Urinary bladder (tissue), 4 donors: ENCODE data around the gene TOX2. TPM values are rescaled to one million over a fixed set of nuclear protein-coding genes. Genes with fewer than 3 reads are reported as not detected.

Source experiments
- DNase-seq: peaks from one replicate; pipeline ENCODE4 v3.0.0-alpha.2; 2015; ENCODE audit errors: extremely low spot score
- H3K27ac ChIP-seq: one replicate; pipeline ENCODE4 v1.5.1; 2013; ENCODE audit warnings: low read depth, mild to moderate bottlenecking, moderate library complexity
- H3K36me3 ChIP-seq: one replicate; pipeline ENCODE4 v1.6.1; 2013; ENCODE audit warnings: mild to moderate bottlenecking, moderate library complexity; ENCODE audit not compliant: insufficient read depth
- H3K4me1 ChIP-seq: one replicate; pipeline ENCODE4 v1.6.1; 2013; ENCODE audit warnings: mild to moderate bottlenecking, moderate library complexity; ENCODE audit not compliant: insufficient read depth
- H3K4me3 ChIP-seq: one replicate; pipeline ENCODE4 v1.5.1; 2013; ENCODE audit warnings: low read depth, low read length
- WGBS: extraction: QIAGEN DNeasy Blood & Tissue Kit; methylation state at CpG from one replicate; pipeline ENCODE4 v1.1.7; 2013; 5-methylcytosine and 5-hydroxymethylcytosine counted together
- polyA plus RNA-seq: library from polyadenylated mRNA; stranded (reverse); fragments of 200-250 nt; gene quantifications from one replicate; pipeline ENCODE4 v1.2.3, GENCODE V29; 2013
- total RNA-seq: library from RNA; depleted of rRNA; stranded (reverse); fragments of >200 nt; gene quantifications from one replicate; pipeline ENCODE4 v1.2.3, GENCODE V29; 2014
- donor health status: healthy with polysubstance abuse.
- donor health status: healthy.

Gene TOX2
- total and polyA plus RNA-seq, 2 donors: 1.6 to 38.0 TPM

DNA sequence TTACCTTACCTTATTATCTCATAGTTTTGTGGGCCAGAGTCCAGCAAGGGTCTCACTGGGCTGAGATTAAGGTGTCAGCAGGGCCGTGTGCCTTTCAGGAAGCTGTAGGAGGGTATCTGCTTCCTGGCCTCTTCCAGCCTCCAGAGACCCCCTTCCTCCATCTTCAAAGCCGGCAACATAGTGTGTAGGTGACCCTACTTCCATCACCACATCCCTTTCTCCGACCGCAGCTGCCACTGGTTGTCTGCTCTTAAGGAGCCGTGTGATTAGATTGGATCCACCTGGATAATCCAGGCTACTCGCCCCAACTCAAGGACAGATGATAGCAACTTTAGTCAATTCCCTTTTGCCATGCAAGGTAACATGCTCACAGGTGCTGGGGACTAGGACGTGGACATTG is 181.2 kb downstream of the TOX2 start:
- H3K4me3 ChIP-seq: no peak overlapping the region
- no peak overlapping the region for H3K27ac ChIP-seq
- 69% methylated on average over 7 of the region's 7 CpGs for WGBS
- H3K36me3 ChIP-seq: no peaks in the 10 kb centered on the region
- DNase-seq: no peak
- H3K4me1 ChIP-seq: no peaks in the 10 kb centered on the region

DNA sequence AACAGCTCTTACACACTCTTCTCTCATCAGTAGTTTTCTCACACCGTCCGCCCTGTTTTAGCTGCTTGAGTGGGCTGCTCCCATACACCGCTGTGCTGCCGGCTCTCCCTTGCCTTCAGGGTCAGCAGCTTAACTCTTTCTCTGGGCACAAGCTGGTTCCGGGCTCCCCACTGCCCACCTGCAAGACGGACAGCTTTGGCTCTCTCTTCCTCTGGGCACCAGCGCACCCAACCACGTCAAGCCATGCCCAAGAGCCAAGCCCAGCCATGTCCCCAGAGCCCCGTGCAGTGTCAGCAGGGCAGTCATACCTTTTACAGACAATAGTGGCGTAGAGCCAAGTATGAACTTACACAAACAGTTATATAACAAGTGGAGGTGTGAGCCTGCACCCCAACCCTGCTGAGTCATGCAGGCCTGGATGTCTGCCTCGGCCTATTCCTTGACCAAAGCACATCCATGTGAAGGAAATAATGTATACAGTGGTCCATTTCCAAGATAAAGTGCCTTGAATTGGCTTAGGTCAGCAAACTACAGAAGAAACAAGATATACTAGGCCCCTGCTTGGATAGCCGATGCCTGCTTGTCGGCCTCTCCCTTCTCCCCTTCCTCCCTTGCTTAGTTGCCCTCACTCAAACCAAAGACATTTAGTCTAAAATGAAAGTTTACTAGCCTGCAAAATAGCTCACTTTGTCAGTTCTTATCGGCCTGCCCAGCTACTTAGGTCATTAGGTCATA is 183.0 kb downstream of the TOX2 start:
- Histone ChIP-seq H3K4me3 (no peak overlapping the region), H3K36me3 (no peaks in the 10 kb centered on the region), H3K4me1 (no peaks in the 10 kb centered on the region), H3K27ac (no peak overlapping the region)
- no peak for DNase-seq
- WGBS: 56% methylated on average over 14 of the region's 14 CpGs

DNA sequence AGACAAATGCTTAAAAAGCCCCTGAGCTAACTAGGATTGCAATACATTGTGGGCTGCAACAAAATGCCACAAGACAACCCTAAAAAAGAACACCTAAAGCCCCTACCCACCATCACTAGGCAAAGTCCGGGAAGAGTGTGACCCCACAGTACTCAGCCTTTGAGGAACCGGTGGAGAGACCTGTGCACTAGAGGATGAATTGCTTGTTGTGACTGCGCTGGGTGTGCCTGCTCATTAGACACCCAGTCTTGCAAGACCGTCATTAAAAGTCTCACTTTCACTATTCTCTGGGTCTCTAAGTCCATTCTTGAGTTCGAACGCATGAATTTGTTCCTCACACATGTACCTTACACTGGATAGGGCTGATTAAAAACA is 183.6 kb downstream of the TOX2 start:
- Histone ChIP-seq H3K4me3 (no peak overlapping the region), H3K36me3 (no peaks in the 10 kb centered on the region), H3K4me1 (no peaks in the 10 kb centered on the region), H3K27ac (no peak overlapping the region)
- DNase-seq: no peak
- 83% methylated on average over 6 of the region's 6 CpGs for WGBS

DNA sequence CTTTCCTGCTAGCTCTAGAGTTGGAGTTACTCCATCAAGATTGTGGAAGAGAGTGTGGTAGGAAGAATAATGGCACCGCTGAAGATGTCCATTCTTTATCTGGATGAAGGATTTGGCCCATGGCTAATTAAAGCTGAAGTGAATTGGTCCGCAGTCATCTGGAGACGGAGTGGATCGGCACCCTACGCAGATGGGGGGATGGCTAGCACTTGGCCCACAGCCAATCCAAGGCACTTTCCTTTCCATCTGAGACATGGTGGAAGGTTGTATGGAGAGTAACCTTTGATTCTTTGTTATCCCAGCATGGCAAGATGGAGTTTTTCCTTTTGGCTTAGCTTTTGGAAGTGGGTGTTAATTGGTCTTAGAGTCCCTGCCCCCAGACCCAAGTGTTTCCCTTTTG is 184.0 kb downstream of the TOX2 start:
- H3K4me3 ChIP-seq: no peak overlapping the region
- WGBS: 97% methylated on average over 5 of the region's 5 CpGs
- no peaks in the 10 kb centered on the region for H3K4me1 ChIP-seq
- H3K36me3 ChIP-seq: no peaks in the 10 kb centered on the region
- DNase-seq: no peak
- H3K27ac ChIP-seq: no peak overlapping the region

DNA sequence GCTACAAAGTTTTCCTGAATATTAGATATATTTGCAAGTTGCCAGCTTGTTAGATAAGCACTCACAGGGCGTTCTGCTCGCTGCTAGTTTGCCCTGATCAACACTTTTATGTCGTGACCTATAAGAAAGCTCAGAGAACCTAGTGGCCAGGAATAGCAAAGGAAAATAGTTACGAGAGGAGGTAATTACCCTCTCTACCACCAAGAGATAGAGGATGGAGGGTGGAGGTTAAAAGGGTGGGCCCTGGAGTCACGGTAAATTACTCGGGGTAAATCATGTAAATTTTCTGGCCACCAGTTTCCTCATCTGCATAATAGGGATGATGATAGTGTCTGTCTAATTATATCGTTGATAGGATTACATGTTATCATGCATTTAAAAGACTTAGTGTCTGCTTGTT is 185.2 kb downstream of the TOX2 start:
- Histone ChIP-seq H3K27ac (no peak overlapping the region), H3K36me3 (no peaks in the 10 kb centered on the region), H3K4me1 (no peaks in the 10 kb centered on the region), H3K4me3 (no peak overlapping the region)
- 49% methylated on average over 7 of the region's 7 CpGs for WGBS
- DNase-seq: no peak

DNA sequence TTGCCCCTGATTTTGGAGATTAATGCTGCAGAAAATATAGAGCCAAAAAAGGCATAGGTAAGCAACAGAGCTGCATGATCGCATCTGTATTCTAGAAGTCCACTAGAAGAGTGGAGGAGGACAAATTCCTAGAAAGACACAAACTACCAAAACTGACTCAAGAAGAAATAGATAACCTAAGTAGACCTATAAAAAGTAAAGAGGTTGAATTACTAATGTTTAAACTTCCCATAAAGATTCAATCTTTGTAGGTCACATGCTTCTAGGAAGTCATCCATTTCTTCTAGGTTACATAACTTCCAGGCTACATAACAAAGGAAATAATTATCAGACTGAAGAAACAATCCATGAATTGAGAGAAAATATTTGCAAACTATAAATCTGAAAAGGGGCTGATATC is 187.9 kb downstream of the TOX2 start:
- no peak overlapping the region for H3K27ac ChIP-seq
- 93% methylated on average over 1 of the region's 1 CpG for WGBS
- DNase-seq: no peak
- H3K4me3 ChIP-seq: no peak overlapping the region
- H3K36me3 ChIP-seq: no peaks in the 10 kb centered on the region
- H3K4me1 ChIP-seq: no peaks in the 10 kb centered on the region

DNA sequence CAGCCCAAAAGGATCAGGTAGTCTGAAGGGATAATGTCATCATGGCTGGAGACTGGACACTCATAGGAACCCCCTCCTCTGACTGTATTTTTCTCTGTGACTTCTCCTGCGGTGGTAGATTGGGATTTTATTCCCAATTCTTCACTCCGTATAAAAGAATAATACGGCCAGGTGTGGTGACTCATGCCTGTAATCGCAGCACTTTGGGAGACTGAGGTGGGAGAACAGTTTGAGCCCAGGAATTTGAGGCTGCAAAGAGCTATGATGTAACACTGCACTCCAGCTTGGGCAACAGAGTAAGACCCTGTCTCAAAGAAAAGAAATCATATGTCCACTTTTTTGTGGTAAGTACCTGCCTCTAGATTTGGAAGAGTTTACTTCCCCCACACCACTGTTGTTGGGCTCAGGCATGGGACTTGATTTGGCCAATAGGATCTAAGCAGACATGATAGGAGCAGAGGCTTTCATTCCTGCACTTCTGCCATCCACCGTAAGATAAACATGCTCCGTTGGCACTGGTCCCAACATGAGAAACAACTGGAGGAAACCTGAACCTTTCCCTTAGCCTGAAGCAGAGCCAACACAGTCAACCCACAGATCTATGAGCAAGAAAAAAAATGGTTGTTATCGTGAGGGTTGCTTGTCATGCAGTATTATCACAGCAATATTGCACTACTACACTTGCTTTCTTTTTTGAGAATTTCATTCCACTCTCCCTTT is 190.3 kb downstream of the TOX2 start:
- no peak for DNase-seq
- Histone ChIP-seq H3K4me1 (no peaks in the 10 kb centered on the region), H3K4me3 (no peak overlapping the region), H3K27ac (no peak overlapping the region), H3K36me3 (no peaks in the 10 kb centered on the region)
- WGBS: 47% methylated on average over 7 of the region's 7 CpGs

DNA sequence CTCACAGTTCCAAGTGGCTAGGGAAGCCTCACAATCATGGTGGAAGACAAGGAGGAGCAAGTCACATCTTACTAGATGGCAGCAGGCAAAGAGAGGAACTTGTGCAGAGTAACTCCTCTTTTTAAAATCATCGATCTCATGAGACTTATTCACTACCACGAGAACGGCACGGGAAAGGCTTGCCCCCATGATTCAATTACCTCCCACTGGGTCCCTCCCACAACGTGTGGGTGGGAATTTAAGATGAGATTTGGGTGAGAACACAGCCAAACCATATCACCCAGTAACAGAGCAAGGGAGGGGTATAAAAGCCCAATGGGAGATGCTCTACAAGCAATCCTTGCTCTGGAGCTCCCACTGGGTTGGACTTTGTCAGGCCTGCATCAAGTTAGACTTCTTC is 192.0 kb downstream of the TOX2 start:
- H3K4me1 ChIP-seq: no peaks in the 10 kb centered on the region
- DNase-seq: no peak
- no peaks in the 10 kb centered on the region for H3K36me3 ChIP-seq
- H3K27ac ChIP-seq: no peak overlapping the region
- no peak overlapping the region for H3K4me3 ChIP-seq
- 70% methylated on average over 5 of the region's 5 CpGs for WGBS

DNA sequence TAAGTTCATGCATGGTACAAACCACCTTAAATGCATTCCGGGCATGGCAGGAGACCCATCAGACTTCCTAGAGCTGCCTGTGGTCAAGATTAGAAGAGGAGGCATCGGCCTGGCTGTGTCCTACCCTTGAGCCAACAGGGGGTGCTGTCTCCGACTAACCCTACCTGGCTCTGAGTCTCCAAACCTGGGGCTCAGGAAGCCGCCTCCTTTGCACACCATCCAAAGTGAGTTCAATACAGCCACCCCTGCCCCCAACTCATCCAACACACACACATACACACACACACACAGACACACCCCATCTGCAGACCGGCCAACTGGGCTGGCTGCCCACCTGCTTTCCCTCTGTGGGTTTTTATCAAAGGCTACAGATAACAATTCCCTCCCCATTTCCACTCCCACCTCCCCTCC is 195.3 kb downstream of the TOX2 start:
- 44% methylated on average over 5 of the region's 5 CpGs for WGBS
- Histone ChIP-seq H3K27ac (no peak overlapping the region), H3K36me3 (no peaks in the 10 kb centered on the region), H3K4me1 (no peaks in the 10 kb centered on the region), H3K4me3 (no peak overlapping the region)
- DNase-seq: no peak

DNA sequence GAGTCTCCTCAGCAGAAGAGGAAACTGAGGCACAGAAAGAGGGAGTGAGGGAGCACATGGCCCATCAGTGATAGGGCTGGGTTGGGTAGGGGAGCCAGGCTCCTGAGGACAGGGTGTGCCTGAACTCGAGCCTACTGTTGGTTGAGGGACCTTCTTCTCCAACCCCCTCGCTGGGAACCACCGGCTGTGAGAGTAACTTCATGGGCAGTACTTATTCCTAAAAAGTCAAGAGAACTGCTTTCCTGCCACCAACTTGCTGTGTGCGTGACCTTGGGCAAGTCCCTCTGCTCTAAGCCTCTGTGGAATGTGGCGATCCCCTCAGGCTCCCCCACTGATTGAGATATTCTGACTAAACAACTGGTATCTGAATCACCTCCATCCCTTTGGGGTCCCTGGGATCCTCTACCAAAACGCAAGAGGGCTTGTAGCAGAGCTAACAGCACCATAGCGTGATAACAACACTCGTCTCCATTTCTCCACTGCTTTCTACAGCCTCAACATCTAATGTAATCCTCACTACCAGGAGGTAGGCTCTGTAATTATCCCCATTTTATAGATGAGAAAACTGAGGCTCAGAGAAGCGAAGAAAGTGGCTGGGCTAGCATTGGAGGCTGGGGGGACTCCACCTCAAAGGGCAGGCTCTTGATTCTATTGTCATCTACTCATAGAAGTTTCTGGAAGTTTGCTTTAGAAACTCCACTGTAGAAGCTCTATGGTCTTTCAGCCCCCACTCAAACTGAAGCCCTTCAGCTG is 196.3 kb downstream of the TOX2 start:
- WGBS: 77% methylated on average over 9 of the region's 9 CpGs
- no peaks in the 10 kb centered on the region for H3K36me3 ChIP-seq
- H3K4me3 ChIP-seq: no peak overlapping the region
- H3K4me1 ChIP-seq: no peaks in the 10 kb centered on the region
- H3K27ac ChIP-seq: no peak overlapping the region
- no peak for DNase-seq

DNA sequence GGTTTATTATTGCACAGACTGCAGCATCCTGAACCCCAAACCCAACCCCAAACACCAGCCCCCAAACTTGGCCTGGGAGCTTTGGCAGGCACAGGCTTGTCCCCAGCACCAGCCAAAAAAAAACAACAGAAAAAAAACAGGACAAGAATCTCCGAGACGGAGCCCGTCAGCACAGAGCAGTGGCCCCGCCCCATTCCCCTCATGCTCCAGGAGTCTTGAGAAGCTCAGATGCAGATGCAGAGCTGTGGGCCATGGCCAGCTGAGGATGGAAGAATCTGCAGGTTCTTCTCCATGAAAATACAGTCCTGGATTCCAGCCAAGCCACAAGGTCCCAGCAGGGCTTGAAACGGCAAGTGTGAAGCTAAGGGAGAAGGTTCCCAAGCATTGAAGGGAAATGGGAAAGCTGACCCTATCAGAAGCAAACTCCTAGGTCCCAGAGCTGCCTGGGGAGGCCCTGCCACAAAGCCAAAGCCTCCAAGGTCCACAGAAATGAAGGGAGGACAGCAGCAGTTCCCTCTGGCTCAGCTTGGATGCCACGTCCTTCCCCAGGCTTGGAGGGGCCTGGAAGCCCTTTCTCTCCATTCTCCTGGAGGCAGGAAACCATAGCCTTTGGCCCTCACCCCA is 197.2 kb downstream of the TOX2 start:
- no peak overlapping the region for H3K27ac ChIP-seq
- H3K36me3 ChIP-seq: no peaks in the 10 kb centered on the region
- 23% methylated on average over 6 of the region's 6 CpGs for WGBS
- DNase-seq: no peak
- H3K4me1 ChIP-seq: no peaks in the 10 kb centered on the region
- H3K4me3 ChIP-seq: no peak overlapping the region

DNA sequence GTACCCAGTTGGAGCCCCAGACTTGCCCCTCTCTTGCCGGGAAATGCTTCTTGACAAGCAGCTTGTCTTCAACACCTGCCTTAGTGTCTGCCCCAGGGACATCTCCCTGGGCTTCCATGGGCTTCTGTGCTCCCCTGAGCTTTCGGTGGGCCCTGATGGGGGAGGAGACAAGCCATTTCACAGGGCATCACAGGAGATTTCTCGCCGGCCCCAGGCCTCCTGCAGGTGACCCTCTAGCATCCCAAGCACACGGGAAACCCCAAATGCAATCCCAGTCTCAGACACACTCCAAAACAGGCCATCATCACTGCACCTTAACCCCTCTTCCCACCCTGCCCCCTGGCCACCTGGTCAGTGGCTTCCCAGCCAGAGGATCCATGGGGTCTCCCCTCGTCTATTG is 197.8 kb downstream of the TOX2 start:
- no peaks in the 10 kb centered on the region for H3K4me1 ChIP-seq

DNA sequence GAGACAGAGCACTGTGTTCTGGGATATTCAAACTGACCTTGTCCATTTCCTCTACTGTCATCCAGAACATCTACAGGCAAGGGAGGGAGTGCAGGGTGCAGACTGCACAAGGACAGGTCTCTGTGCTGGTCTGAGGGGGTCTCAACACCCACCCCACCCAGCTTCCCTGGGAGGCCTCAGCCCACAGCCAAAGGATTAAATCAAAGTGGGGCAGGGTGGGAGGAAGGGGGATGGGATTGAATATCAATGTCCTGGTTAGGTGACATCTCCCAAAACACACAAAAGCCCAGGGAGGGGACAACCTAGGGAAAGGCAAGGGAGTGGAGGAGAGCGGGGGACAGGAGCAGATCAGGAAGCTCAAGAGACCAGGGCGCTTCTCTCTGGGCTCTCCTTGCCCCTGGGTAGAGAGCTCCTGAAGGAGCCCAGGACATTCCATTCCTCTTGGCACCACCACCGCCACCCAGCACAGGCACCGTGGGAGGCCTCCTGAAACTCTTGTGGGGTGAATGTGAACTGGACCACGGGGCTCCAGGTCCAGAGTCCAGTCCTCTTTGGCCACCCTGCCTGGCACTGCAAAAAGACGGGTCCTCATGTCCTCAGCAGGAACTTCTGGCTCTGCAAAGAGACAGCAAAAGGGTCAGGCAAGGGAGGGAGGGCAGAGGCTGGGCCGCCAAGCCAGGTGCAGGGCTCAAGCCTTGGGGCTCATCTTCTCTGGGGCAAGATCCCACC is 198.4 kb downstream of the TOX2 start:
- H3K27ac ChIP-seq: no peak overlapping the region
- no peaks in the 10 kb centered on the region for H3K4me1 ChIP-seq
- 77% methylated on average over 7 of the region's 7 CpGs for WGBS
- no peak overlapping the region for H3K4me3 ChIP-seq
- no peak for DNase-seq
- H3K36me3 ChIP-seq: no peaks in the 10 kb centered on the region

More for the DNA sequence above, 197.8 kb downstream of the TOX2 start:
- H3K4me3 ChIP-seq: no peak overlapping the region
- no peaks in the 10 kb centered on the region for H3K36me3 ChIP-seq
- no peak overlapping the region for H3K27ac ChIP-seq
- no peak for DNase-seq
- 78% methylated on average over 6 of the region's 6 CpGs for WGBS
